HCEC 1CT (cell line): ENCODE data around the gene AWAT1.
"Not testable (repeated sequence)": the region's sequence is repeated elsewhere in the genome, so short reads cannot be mapped to it uniquely, and the experiment has no call there.

Experiments
- DNase-seq: peaks from one replicate; pipeline ENCODE4 v3.0.0-alpha.2; 2017

The AWAT1 gene

DNA sequence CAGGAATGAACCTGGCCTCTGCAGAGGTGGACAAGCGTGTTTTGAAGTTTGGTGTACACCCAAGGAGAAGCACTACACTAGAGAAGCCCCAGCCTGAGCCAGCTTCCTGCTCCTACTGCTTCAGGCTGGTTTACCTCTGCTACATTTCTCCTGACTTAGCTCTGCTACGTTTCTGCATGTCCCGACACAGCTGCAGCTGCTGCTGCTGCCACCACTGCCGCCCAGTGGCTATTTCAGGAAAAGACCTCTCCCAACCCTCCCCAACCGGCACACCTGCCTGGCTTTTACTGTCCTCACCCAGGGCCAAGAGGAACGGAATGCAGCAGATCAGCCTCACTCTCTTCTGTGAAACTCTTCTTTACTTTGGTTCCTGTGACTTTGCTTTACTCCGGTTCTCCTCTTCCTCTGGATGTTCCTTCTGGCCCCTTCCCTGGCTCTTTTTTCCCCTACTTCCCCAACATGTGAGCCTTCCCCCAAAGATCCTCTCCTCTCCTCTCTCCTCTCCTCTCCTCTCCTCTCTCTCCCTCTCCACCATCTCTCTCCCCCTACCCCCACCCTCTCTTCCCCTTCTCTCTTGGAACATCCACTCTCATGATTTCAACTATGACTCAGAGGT is 28.6 kb downstream of the AWAT1 start:
- peak; percentile 8 for DNase-seq

DNA sequence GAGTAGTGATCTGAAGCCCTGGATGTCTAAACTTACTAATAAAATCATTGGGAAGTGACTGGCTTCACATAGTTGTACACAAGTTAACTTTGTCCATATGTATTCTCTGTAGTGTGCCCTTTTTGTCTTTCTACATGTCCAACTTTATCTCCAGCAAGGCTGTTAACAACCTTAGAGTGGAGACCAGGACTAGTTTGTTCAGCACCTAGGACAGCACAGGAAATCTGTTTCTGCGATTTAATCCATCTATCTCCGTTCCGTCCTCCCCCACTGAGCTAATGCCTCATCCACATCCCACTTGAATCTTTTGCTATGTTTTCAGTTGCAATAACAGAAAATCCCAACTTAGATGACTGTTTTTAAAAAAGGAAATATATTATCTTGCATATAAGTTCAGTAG is 30.3 kb downstream of the AWAT1 start:
- DNase-seq, result no peak

DNA sequence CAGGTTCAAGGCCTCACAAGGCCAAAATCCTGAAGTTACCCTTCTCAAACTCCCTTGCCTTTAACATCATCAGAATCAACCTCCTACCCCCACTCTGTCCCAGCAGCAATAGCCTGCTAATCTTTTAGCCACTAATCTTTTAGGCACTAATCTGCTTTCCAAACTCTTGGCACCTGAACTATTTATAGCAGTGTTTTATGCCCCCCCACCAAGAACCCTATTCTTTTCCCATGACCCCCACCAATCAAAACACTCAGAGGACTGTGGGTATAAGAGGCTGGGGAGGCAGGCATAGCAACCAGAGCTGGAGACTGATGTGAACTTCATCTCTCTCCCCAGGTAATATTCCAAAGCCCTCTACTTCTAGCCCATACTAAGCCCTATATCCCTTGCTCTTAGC is 33.6 kb downstream of the AWAT1 start, which contains the start of gene ARR3:
Gene ARR3, plus strand, starts transcription at position 301 of the 400 bp plus-strand sequence. CDS start 1,052 bp downstream, outside the sequence.
- no peak for DNase-seq

DNA sequence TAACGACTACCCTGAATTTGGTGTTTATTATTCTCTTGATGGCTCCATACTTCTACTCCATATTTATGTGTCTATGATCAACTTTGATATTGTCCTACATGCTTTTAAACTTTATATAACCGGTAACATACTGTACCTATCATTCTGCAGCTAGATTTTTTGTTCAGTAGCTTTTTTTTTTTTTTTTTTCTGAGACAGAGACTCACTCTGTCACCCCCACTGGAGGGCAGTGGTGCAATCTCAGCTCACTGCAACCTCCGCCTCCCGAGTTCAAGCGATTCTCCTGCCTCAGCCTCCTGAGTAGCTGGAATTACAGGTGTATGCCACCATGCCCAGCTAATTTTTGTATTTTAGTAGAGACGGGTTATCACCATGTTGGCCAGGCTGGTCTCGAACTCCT is 39.6 kb downstream of the AWAT1 start:
- DNase-seq, result not testable (repeated sequence)

DNA sequence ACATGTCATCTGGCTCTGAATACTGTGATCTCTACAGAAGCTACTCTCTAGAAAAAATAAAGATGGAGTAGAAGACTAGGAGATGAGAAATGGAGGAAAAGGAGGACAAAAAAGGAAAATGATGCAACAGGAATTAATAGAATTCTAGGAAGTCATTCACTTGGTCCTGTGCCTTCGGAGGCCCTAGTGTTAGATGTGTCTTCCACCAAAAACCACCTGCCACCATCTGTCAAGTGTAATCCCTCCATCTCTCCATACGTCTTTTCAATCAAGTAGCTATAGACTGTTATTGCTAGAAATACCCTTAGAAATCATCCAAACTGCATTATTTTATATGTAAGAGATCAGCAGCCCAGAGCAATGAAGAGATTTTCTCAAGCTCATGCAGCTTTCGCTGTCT is 44.6 kb downstream of the AWAT1 start:
- DNase-seq, result no peak

DNA sequence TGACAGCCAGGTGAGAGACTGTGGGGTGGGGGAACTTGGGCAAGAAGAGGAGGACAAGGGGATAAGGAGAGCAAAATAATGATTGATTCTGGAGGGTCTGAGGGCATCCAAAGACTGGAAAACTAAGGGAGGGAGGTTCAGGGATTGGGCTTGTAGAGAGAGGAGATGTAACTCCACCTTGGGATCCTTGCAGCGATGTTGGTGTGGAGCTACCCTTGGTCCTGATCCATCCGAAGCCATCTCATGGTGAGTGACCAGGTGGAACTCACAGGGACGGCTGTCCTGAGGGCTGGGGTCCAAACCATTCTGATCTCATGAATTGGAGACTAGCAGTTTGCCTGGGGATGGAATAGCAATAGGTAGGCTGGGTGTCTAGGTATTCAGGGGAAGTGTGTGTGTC is 46.1 kb downstream of the AWAT1 start:
- no peak for DNase-seq

DNA sequence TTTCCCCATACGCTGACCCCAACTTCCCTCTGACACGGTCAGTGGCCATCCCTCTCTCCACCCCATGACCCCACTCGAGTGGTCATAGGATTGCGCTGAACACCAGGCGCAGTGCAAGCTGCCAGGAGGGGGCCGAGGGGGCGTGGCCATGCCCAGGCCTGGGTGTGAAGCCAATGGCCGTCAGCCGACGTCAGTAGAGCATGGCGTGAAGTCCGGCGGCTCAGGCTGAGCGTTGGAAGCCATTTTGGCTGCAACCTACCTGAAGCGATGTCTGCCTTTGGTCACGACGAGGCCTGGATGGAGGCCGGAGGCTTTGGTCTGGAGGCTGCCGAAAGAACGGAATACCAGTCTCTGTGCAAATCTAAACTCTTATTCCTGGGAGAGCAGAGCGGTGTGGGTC is 47.5 kb downstream of the AWAT1 start, which contains the start of gene RAB41:
Gene RAB41, plus strand, starts transcription at position 222 of the 400 bp plus-strand sequence. Its CDS starts 46 bp downstream, at position 268.
- no peak for DNase-seq

DNA sequence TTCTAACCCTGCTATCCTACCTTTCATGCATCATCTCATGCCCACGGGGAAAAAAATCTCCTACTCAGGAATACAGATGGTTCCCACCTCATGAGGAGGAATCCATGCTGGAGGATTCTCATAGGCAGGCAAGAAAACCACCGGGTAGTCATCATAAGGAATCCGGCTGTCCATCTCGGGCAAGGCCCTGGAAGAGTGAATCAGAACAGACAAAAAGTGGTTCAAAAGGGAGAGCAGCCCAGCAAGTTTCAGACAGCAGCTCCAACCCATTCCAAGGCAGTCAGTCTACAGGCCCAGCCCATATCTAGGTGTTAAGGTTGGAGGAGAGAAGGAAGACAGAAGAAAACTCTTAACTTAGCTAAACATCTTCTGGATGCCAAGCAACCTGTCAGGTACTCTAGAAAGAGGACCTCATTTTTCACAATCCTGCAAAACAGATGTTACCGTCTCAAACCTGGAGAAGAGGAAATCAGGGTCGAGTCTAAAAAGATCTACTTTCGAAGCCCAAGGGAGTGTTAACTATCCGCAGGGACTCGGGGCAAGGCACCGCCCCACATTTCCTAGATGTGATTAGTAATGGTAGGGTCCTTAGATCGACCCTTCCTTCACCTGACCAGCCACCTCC is 54.8 kb downstream of the AWAT1 start:
- peak; percentile 15 for DNase-seq
